Measurements from ENCODE around the gene TBC1D2.
A peak's percentile ranks its signal among the peaks of the same experiment; 100 is the strongest.

The TBC1D2 gene

GRCh38 chr9:98171176-98171925 lies 84.1 kb downstream of the TBC1D2 start:
- DNase-seq (ENCODE audit: low read depth in 2 of 2) = no peak

GRCh38 chr9:98168941-98169488 lies 86.4 kb downstream of the TBC1D2 start:
- DNase-seq (ENCODE audit: low read depth in 2 of 2) = peak in 1 of 2 donors; percentile 25

GRCh38 chr9:98168153-98168780 lies 87.2 kb downstream of the TBC1D2 start:
- DNase-seq (ENCODE audit: low read depth in 2 of 2) = no peak

DNA sequence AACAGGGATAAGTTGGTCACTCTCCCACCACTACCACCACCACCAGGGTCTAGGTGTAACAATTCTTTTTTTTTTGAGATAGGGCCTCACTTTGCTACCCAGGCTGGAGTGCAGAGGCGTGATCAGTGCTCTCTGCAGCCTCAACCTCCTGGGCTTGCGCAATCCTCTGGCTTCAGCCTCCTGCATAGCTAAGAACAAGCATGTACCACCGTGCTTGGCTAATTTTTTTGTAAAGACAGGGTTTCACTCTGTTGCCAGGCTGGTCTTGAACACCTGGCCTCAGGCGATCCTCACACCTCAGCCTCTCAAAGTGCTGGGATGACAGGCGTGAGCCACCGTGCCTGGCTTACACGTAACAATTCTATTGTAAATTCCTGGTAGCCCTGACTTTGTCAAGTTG lies 90.5 kb downstream of the TBC1D2 start:
- no peak for DNase-seq (ENCODE audit: low read depth in 2 of 2)

DNA sequence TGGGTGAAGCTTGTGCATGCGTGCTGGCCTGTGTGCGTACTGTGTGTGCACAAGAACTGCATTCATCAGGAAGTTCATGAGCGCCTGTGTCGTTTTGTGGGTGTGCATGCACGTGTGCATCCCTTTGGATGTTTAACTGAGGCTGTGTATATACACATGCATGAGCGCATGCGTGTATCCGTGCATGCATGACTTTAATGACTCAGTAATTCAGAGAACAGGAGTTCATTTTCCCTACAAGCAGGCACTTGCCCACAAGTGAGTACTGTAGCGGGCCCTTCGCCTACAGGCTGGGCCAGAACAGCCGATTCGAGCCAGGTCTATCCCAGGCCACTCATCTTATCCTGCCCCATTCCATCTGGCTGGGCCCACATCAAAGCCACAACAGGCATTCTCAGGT lies 92.8 kb downstream of the TBC1D2 start:
- no peak for DNase-seq (ENCODE audit: low read depth in 2 of 2)

GRCh38 chr9:98161851-98162250 lies 93.6 kb downstream of the TBC1D2 start:
- no peak for DNase-seq (ENCODE audit: low read depth in 2 of 2)

GRCh38 chr9:98159790-98160189 lies 95.7 kb downstream of the TBC1D2 start:
- no peak for DNase-seq (ENCODE audit: low read depth in 2 of 2)

DNA sequence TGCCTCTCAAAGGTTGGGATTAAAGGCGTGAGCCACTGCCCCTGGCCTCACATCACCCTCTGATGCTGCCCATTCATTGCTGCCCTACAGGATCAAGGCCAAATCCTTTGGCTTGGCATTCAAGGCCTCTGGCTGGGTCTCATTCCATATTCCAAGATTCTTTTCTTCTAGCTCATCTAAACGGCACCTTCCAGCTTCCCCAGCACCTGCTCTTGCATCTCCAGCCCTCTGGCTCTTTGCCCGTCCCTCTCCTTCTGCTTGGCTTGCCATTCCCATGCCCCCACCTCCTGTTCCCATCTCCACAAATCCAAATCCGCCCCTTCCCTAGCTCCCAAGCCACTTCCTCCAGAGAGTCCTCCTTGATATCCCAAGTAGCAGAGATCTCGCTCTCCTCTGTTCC lies 96.1 kb downstream of the TBC1D2 start:
- no peak for DNase-seq (ENCODE audit: low read depth in 2 of 2)

DNA sequence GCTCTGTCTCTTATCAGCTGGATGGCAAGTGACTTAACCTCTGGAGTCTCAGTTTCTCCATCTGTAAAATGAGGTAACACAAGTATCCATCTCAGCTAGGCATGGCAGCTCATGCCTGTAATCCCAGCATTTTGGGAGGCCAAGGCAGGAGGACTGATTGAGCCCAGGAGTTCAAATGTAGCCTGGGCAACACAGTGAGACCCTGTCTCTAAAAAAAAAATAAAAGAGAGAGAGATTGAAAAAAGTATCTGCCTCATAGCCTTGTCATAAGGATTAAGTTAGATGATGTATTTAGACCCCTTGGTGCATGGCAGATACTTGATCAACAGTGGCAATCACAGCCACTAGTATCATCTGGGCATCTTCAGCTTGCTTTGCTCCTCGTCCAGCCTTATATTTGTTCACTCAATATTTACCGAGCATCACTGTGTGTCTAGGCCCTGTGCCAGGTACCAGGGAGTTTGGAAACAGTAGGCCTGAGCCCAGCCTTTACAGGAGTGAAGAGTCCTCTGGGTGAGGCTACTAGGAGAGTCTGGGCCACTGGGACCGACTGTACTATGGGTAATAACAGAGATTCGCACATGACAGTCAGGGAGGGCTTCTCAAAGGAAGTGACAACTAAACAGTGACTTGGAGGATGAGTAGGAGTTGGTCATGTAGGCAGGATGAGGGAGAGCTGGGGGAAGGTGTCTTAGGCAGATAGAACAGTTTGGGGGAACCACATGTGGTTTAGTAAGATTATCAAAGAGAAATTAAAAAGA lies 97.2 kb downstream of the TBC1D2 start:
- DNase-seq (ENCODE audit: low read depth in 2 of 2) = no peak

GRCh38 chr9:98157372-98157771 lies 98.1 kb downstream of the TBC1D2 start:
- DNase-seq (ENCODE audit: low read depth in 2 of 2) = no peak

DNA sequence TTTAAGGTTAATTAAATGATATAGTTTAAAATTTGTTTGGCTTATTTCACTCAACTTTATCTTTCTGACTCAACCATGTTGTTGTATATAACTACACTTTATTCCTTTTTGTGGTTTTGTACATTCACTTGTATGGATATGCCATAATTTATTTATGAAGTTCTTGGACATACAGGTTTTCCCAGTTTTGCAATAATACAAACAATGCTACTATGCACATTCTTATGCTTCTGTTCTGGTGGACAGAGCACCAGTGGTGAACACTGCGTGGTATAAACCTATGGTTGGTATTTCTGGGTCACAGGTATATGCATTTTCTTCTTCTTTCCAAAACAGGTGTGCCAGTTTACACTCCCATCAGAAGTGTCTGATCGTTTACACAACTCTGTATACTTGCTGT lies 100.8 kb downstream of the TBC1D2 start:
- no peak for DNase-seq (ENCODE audit: low read depth in 2 of 2)

- no peak for DNase-seq (ENCODE audit: low read depth in 2 of 2)
Measured at GRCh38 chr9:98152526-98152925, 102.9 kb downstream of the TBC1D2 start.

DNA sequence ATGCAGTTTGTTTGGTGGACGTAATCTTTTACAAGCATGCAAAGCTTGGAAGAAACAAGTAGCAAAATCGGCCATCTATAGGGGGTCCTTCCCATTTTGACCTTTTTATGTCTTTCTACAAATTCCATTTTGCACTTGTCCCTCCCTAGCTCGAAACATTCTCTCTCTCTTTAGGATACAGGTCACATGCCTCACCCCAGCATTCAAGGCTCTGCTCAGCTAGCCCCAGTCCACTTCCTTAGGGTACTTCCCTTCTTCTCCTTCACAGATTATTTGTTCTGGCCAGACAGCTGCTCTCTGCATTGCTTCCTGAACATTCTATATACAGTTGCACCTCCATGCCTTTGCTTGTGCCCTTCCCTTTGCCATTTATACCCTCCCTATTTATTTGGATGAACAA lies 104.7 kb downstream of the TBC1D2 start:
- DNase-seq (ENCODE audit: low read depth in 2 of 2) = no peak

GRCh38 chr9:98150164-98150563 lies 105.3 kb downstream of the TBC1D2 start:
- DNase-seq (ENCODE audit: low read depth in 2 of 2) = no peak

DNA sequence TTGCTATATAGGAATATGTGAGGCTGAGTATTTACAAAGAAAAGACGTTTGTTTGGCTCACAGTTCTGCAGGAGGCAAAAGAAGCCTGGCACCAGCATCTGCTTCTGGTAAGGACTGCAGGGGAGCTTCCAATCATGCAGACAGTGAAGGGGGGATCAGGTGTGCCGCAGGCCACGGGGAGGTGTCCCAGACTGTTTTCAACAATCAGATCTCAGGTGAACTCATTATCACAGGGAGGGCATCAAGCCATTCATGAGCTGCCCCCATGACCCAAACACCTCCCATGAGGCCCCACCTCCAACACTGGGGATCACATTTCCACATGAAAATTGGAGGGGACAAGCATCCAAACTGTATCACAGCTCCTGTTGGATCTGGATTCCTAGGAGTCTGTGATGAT lies 106.0 kb downstream of the TBC1D2 start:
- DNase-seq (ENCODE audit: low read depth in 2 of 2) = no peak
